Stimulated activated CD4-positive, alpha-beta T cell treated with anti-CD3 and anti-CD28 coated beads, Interleukin-1b, Interleukin-23, amount 100 ng/mL, for 4 hours (primary cell): ENCODE measurements around the gene CES2.

Experiments
- DNase-seq, 2 donors: peaks; one replicate each; pipeline ENCODE4 v3.0.0-alpha.2; 2020; ENCODE audit warnings: low read depth in 2 of 2

Gene CES2

DNA sequence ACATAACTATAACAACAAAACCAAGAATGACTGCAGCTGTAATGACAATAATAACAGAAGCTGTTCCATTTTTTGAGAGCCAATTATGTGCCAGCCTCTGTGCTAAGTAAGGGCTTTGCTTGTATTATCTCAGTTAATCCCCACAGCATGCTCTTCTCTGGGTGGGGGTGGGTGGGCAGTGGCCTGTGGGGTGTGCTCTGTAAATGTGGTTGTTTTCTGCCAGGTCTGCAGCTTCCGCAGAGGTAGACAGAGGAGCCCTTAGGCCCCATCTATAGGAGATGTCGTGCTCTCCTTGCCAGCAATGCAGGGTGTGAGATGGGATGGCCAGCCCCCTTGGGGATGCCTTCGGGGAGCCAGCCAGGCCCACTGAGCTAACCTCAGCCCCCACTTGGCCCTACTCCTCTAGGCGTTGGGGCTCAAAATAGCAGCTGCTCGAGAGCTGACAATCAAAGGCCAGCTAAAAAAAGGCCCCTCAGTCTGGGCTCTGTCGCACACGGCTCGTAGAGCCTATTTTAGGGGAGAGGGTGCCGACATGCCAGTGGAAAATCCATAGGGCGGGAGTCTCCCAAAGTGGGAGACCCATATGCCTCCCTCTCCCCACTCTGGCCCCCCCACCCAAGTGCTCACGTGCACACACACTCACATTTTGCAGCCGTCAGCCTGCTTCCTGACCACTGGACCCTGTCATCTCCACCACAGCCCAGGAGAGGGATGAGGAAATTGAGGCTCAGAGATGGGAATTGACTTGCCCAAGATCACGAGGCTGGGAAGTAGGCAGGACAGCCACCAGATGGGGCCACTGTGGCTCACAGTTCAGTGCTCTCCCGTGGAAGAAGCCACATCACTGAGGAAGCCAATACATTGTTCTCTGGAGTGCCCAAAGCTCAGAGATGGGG lies 32.4 kb upstream of the CES2 start:
- DNase-seq = no peak

DNA sequence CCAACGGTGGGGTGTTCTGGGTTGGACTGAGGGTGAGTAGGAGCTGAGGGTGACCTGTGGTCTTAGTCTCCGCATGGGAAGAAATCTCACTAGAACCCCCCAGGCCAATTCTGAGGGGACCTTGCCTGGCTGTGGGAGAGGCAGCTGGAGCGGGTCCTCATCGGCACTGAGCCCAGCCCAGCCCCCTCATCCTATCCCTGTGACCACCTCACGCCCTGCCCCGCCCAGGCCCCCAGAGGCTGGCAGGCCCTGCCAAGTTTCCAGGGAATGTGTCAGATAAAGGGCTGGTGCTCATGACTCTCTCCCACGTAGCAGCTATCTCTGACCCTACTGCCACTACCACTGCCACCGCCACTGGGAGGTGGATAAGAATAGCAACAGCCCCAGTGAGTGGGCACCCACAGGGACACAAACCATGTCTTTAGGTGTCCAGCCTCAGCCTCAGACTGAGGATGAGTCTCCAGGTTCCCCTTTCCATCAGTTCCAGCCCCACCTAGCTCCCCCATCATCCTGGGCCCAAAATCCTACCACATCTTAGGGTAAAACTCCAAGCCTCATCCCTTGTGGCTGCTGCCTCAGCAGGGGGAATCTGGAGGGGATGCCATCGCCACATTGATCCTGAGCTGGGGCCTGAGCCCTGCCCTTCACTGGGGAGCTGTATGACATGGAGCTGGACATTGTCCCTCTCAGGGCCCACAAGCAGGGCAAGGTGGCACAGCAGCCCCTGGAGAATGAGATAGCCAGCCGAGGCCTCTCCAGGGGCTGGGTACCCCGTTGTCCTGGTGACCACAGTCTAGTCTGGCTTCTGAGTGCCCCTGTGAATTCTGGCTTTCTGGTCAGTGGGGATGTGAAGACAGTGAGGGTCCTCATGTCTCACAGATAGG lies 31.5 kb upstream of the CES2 start:
- no peak for DNase-seq

DNA sequence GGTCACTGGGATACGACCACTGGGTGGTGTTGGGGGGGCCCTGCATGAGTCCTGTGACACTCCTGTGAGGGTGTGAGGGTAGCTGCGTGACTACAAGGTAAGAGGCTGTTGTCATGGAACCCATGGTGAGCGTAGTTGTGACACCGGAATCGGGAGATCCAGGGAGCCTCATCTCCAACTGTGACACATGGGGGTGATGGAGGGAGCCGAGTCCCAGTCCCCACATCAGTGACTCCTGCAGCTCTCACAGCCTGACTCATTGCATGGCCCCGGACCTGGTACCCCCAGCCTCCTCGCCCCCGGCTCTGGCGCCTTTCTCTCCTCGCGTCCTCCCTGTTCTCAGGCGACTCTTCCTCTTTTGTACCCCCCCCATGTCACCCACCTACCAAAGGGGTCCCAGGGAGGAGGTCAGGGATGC lies 30.9 kb upstream of the CES2 start:
- DNase-seq = no peak

DNA sequence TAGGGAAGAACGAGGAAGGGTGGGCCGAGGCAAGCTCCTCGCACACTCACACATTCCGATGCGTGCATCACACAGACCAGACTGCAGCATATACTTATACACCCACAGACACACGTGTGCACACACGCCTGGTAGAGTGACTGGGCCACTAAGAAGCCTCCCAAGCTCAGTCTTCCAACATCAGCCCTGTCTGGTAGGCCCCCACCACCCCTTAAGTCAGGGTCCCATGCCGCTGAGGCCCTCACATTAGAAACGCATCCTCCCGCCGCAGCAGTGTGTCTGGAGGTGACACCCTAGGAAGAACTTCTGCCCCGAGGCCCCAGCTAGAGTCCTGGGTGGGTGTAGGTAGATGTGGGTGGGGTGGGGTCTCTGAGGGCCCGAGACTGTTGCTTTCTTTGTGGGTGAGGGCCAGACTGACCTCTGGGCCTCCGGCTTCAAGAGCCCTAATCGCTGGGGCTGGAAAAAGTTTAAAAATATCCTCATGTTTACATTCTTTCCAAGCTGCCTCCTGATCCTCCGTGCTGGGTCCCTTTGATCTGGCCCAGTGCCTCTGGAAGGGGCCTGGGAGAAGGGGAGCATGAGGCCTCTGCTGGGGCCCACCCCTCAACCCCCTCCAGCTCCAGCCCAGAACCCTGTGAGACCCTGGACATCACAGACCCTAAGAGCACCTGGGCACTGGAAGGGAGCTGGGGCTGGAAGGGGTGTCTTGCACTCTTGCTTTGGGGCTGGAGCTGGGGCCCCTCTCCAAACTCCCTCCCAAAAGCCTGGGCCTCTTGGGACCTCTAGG lies 30.3 kb upstream of the CES2 start:
- no peak for DNase-seq

DNA sequence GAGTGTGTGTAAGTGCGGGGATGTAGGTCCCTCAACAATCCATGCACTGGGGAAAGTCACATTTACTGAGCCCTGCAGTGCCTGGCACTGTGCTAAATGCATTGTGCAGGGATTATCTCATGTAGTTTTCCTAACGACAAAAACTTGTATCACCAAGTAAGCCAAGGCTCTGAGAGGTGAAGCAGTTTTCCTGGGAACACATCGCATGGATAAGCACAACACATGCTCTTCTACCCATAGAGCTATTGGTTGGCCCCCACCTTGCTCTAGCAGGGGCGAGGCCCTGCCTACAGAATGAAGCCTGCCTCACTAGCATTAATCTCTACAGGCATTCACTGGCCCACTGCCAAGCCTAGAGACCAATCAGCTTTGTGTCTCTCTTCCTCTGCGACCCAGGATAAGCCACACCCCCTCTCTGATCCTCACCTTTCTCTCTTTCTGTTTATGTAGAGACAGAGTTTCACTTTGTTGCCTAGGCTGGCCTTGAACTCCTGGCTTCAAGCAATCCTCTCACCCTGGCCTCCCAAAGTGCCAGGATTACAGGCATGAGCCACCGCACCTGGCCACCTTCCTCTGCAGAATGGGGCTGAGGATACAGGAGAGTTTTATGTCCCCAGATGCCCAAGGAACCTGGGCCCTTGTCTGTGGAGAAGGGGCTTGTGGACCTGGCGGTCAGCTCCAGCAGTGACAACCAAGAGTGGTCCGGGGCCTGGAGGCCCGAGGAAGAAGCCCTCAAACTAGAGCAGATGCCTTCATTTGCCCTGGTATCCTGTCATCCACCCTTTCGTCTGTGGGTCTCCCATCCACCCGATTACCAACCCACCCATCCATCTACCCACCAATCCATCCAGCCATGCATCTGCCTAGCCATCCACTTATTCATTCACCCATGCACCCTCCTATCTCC lies 29.4 kb upstream of the CES2 start:
- no peak for DNase-seq

DNA sequence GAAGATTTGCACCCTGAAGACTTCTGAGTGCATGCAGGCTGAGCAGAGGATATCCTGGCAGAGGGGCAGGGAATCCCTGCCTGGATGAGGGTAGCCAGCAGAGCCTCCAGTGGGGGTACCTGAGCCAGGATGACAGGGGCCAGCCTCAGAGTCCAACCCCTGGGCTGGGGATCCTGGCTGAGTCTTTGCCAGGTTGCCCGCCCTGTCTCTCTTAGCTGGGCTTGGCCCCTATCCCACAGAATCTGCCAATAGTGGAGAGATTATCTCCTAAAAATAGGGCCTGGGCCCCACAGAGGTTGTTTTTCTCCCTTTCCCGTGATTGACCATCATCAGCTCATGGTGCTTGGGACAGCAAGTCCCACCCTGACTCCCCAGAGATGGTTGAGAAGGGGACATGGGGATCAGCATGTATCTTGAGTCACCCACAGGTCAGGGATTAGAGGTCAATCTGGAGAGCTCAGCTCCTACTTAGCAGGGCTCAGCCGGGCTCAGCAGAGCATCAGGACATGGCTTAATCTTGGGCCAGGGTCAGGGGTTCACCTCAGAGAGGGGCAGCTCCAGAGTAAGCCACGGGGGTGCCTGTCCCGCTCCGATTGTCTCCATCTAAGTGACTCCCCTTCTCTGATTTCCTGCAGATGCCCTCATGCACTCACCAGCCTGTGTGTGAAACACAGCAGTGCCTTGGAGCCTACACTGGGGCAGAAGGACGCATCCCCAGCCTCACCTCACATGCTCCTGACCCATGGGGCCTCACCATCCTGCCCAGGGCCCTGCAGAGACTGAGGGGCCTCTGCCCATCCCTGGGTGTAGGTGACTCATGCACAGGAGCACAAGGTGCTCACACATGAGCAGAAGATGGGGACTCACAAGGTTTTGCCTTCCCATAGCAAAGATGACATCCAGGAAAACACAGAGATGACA lies 28.1 kb upstream of the CES2 start:
- no peak for DNase-seq

DNA sequence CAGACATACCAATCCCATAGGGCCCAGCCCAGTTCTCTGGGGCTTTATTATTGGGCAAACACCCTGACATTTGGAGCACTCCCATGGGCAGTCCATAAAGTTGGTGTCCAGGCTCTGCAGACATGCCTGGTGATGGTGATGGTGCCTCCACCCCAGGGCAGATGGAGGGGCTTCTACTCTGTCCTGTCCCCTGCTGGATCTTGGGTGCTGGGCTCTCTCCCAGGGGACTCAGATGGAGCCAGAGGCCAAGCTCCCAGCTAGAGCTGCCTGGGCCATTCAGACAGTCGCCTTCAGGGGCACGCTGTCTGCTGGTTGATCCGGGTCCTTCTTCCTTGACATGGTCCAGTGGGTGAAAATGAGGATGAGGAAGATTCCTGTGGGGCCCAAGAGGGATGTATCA lies 27.2 kb upstream of the CES2 start:
- DNase-seq = no peak

DNA sequence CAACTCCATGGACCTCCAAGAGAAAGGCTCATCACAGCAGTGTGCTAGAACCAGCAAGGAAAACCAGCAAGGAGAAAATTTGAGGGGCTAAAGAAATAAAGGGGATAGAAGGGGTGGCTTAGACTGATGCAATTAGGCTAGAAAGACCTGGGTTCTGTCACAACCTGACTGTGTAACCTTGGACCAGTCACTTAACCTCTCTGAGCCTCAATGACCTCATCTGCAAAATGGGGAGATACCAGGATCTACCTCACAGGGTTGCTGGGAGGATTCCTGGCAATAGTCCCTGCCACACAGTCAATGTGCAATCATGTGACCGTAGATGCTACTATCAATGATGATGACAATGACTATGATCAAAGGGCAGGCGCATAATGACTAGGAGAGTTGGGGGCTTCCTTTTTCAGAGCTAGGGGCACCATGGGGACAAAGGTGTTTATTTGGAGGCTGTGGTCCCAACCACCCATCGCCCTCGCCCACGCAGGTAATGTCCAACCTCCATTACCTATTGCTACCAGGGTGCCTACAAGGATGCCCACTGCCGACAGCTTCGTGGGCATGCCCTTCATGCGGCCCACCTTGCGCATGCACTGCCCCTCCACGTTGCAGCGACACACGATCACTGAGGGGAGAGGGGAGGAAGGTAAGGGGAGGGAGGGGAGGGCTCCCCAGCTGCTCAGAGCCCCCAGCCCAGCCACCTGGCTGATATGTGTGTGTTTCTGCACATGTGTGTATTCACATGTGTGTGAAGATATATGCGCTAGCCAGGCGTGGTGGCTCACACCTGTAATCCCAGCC lies 26.4 kb upstream of the CES2 start:
- no peak for DNase-seq

DNA sequence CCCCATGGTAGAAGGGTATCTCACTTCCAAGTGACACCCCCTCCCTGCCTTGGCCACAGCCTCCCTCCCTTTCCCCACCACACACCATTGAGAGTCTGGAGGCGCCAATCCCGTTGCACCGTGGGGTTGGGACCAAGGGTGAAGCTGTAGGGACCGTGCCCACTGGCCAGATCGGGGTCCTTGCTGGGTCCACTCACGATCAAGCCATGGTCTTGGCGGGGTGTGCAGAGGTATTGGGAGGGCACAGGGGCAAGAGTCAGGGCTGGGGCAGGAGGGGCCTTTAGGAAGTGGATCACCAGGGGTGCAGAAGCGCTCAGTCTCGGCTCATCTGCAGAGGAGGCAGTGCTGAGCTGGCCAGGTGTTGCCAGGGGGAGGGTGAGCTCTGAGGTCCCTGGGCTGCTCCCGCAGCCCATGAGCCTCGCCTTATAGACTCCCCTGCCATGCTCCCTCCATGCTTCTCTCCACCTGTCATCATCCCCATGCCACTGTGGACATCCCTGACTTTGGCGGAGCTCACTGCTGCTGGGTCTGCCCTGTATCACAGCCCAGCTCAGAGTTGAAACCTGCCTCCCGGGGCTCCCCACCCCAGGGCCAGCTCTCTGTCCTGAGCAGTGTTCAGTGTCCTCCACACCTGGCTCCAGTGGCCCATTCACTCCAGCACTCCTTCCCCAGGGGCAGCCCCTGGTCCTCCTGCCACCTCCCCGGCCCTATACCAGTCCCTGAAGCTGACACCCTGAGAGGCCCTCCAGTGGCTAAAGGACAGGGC lies 25.0 kb upstream of the CES2 start:
- DNase-seq = no peak

DNA sequence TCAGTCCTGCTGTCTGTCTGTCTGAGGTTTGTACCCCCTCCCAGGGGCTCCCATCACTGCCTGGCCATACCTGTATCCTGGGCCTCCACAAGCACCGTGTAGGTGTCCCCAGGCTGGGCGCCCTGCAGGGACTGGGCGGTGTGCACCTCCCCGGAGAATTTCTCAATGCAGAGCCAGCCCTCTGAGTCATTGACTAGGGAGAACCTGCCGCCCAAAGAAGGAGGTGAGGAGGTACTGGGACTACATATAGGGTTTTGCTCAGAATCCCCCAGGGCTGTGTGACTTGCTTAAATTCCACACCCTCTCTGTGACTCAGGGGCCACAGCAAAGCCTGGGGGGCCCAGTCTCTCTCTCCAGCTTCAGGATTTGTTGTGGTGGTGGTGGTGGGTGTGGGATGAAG lies 24.2 kb upstream of the CES2 start:
- no peak for DNase-seq

DNA sequence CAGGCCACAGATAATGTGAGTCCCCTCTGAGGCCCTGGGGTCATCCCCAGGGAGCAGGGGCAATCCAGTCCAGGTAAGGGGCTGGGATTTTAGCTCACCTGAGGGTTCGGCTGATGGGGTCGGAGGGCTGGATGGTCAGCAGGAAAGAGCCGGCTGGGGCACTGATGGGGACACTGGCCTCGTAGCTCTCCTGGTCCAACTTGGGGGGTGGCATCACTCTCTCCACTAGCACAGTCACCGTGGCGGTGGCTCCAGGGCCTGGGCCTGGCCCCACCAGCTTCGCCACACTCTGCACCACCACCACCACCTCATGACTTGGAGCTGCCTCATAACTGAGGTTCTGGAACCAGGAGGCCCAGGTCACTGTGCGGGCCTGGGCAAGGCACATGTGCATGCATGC lies 23.5 kb upstream of the CES2 start:
- DNase-seq = no peak

DNA sequence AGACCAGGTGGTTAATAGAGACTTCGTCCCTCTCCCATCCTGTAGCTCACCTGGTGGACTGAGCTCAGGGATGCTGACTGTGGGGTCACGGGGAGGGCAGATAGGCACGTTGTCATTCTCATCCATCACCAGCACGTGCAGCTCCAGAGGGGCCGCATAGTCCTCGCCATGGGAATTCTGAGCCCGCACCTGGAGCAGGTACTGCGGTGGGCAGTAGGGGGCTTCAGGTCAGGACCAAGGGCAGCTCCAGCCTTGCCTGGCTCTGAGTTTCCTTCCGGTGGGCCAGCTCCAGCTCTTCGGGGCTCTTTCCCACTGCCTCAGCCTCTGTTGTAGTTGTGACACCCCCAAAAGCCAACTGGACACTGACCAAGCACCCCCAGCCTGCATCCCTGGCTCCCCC lies 22.2 kb upstream of the CES2 start:
- DNase-seq = no peak

DNA sequence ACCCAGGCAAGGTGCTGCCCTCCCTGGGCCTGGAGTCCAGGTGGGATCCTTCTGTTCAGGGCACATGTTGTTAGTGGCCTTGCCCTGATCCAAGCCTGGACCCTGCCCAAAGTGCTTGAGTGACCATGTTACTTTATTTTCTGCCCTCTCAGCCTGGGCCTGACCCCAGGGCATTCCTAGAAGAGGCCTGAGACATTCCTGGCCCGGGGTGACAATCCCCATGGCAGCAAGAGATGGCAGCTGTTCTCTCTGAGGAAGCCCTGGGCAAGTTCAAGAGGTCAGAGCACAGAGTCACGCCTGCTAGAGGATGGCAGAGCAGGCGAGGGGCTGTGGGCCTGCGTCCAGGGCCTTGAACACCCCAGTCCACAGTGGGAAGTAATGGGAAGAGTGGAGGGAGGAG lies 21.6 kb upstream of the CES2 start:
- no peak for DNase-seq

DNA sequence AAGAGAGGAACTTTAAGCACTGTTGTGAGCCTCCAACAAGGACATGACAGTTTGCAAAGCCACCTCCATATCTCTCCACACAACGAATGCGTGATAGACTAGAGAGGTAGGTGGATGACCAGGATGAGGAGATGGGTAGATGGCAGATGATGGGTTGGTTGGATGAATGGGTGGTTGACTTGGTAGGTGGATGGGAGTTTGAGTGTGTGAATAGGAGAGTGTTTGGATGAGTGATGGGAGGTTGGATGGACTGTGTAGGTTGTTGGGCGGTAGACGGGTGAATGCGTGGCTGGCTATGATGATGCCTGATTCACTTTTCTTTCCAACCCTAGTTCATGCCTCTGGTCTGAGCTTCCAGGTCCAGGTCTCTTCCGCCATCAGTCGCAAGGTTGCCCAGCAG lies 20.8 kb upstream of the CES2 start:
- DNase-seq = no peak

DNA sequence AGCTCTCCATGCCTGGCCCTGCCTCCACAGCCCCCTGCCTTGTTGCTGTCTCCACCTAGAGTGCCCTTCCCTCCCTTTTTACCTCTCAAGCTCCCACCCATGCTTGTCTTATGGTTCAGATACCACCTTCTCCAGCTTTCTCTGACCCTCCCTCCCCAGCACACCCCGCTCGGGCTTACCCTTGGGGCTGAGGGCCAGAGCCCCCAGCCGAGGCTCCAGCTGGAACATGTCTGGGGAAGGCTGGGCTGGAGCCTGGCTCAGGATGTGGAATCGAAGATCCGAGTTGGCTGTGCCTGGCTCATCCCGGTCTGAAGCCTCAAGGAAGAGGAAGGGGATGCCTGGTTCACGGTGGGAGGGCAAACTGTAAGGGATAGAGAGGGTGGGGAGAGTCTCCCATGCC lies 20.3 kb upstream of the CES2 start:
- DNase-seq = no peak

DNA sequence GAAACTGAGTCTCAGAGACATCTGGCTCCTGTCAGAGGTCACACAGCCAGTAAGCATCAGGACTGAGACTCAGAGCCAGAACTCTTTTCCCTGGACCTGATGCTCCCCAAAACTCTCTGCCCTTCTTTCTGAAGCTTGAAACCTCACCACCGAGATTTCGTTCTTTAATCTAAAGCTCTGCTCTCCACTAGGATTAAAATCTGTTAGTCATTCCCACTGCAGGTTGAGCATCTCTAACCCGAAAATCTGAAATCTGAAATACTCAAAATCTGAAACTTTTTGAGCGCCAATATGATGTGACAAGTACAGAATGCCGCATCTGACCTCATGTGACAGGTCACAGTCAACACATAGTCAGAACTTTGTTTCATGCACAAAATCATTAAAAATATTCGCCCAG lies 18.8 kb upstream of the CES2 start:
- no peak for DNase-seq

DNA sequence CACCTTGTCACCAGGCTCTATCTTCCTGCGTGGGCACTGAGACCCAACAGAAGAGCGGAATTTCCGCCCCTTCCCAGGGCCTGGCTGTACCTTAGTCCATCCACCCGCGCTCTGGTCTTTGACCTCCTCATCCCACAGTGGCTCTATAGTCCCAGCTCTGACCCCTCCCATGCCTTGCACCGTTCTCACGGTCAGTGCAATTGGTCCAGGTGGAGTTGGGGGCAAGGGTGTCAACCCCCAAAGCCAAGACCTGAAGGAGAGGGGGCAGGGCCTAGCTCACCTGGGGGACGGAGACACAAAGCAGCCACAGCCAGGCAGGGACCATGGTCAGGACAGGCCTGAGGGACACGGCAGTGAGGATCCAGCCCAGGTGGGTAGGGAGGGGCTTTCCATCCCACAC lies 17.6 kb upstream of the CES2 start:
- no peak for DNase-seq

DNA sequence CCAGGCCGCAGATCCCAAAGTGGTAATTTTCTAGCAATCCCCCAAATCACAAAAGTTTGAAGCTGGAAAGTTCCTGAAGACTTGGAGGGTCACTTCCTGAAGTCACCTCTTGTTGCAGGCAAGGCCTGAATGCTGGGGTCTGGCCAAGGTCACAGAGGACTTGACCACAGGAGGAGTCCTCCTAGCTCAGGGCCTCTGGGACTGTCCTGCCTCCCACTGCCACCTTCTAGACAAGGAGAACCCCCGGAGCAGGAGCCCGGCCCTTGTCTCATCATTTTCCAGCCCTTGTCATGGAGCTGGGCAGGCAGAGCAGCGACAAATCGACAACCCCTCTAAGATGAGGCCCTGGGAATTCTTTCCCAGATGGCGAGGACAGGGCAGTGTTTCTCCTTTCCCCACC lies 17.0 kb upstream of the CES2 start:
- no peak for DNase-seq
